Measurements from ENCODE around the gene PRPF19.

DNA sequence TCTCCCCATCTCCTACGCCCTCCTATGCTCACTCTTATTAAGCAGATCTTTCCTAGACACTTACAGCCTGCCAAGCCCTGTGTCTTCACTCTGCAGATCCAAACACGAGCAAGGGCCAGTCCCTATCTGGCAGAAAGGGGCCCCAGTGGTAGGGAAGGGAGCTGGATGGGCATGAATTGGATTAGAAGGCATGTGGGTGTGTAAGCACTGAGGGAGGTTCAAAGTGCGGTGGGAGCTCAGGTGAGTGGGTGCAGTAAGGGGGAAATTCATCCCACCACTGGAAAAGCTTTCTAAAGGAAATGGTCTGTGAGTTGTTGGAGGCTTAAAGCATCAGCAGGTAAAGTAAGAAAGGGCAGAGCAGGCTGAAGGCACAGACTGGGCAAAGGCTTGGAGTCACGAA is 23.4 kb upstream of the PRPF19 start:
- TF ChIP-seq, protein P1, sequence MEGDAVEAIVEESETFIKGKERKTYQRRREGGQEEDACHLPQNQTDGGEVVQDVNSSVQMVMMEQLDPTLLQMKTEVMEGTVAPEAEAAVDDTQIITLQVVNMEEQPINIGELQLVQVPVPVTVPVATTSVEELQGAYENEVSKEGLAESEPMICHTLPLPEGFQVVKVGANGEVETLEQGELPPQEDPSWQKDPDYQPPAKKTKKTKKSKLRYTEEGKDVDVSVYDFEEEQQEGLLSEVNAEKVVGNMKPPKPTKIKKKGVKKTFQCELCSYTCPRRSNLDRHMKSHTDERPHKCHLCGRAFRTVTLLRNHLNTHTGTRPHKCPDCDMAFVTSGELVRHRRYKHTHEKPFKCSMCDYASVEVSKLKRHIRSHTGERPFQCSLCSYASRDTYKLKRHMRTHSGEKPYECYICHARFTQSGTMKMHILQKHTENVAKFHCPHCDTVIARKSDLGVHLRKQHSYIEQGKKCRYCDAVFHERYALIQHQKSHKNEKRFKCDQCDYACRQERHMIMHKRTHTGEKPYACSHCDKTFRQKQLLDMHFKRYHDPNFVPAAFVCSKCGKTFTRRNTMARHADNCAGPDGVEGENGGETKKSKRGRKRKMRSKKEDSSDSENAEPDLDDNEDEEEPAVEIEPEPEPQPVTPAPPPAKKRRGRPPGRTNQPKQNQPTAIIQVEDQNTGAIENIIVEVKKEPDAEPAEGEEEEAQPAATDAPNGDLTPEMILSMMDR (conservative IDR thresholded peaks at IDR 0.05; ENCODE audit: low read length): no peak
- TF ChIP-seq EZH2phosphoT487 (IDR thresholded peaks at IDR 0.05; ENCODE audit: borderline replicate concordance, low read depth, low read length): no peak

Data from OCI-LY7 (cell line).